SU-DHL-6 (cell line): ENCODE data around the gene CFAP20DC.

ENCODE experiments used
- H2AFZ ChIP-seq: fragments of 200-600 bp; sonication (generic); 2 replicates; pipeline ENCODE4 v1.6.1; 2014; ENCODE audit warnings: low read depth, mild to moderate bottlenecking, moderate library complexity, mixed read lengths, antibody characterized with exemption, low read length; ENCODE audit not compliant: severe bottlenecking
- H3F3A ChIP-seq: fragments of 200-600 bp; shearing (Covaris generic); 2 replicates; pipeline ENCODE4 v1.6.0; 2016; ENCODE audit warnings: antibody characterized with exemption, mild to moderate bottlenecking; ENCODE audit not compliant: insufficient read depth
- H3K27ac ChIP-seq: fragments of 200-600 bp; sonication (generic); 2 replicates; pipeline ENCODE4 v1.5.1; 2016; ENCODE audit warnings: low read depth, mild to moderate bottlenecking, low read length, moderate library complexity, mixed read lengths
- H3K27me3 ChIP-seq: fragments of 200-600 bp; sonication (generic), shearing (Covaris generic); 2 replicates; pipeline ENCODE4 v1.6.0; 2014; ENCODE audit warnings: mild to moderate bottlenecking, low read length
- H3K36me3 ChIP-seq: fragments of 200-600 bp; sonication (generic); 2 replicates; pipeline ENCODE4 v1.6.1; 2014; ENCODE audit warnings: mild to moderate bottlenecking, low read length, mixed read lengths
- H3K4me2 ChIP-seq: fragments of 300-600, 200-600 bp; shearing (Covaris generic), sonication (generic); 2 replicates; pipeline ENCODE4 v1.6.0; 2014; ENCODE audit warnings: low read length, low read depth, mild to moderate bottlenecking; ENCODE audit not compliant: poor library complexity, severe bottlenecking
- H3K4me3 ChIP-seq: fragments of 200-600 bp; sonication (generic); 2 replicates; pipeline ENCODE4 v1.5.1; 2014; ENCODE audit warnings: antibody characterized with exemption, low read length, mild to moderate bottlenecking, mixed read lengths; ENCODE audit not compliant: insufficient read depth, poor library complexity, severe bottlenecking
- H3K79me2 ChIP-seq: fragments of 200-600 bp; sonication (generic); 2 replicates; pipeline ENCODE4 v1.6.1; 2014; ENCODE audit warnings: mild to moderate bottlenecking, low read length, moderate library complexity; ENCODE audit not compliant: insufficient read depth
- H3K9ac ChIP-seq: fragments of 200-600 bp; sonication (generic); 2 replicates; pipeline ENCODE4 v1.7.0; 2014; ENCODE audit warnings: mild to moderate bottlenecking, low read length
- H3K9me2 ChIP-seq: fragments of 200-600 bp; sonication (generic); replicated peaks from 2 replicates; pipeline ENCODE4 v1.6.1; 2014; ENCODE audit warnings: low read length; ENCODE audit not compliant: insufficient read depth
- H3K9me3 ChIP-seq: fragments of 200-600 bp; sonication (generic); 2 replicates; pipeline ENCODE4 v1.6.1; 2014; ENCODE audit warnings: low read length, mixed read lengths; ENCODE audit not compliant: insufficient read depth
- H4K20me1 ChIP-seq: fragments of 200-600 bp; sonication (generic); 2 replicates; pipeline ENCODE4 v1.6.1; 2014; ENCODE audit warnings: low read depth, mild to moderate bottlenecking, antibody characterized with exemption, low read length, moderate library complexity, mixed read lengths
- CTCF ChIP-seq: fragments of 200-600 bp; sonication (generic); IDR thresholded peaks from one replicate; pipeline ENCODE4 v1.5.1; 2017; ENCODE audit warnings: antibody characterized with exemption, mild to moderate bottlenecking, low read length, moderate library complexity; ENCODE audit not compliant: insufficient read depth, poor library complexity, severe bottlenecking
- EZH2phosphoT487 ChIP-seq: fragments of 200-600 bp; sonication (generic), shearing (Covaris generic); conservative IDR thresholded peaks from 2 replicates; pipeline ENCODE4 v1.6.1; 2018; ENCODE audit warnings: mild to moderate bottlenecking, antibody characterized with exemption, low read length, moderate library complexity, mixed read lengths

Gene CFAP20DC

GRCh38 chr3:59001675-59002074 lies 48.1 kb downstream of the CFAP20DC start:
- TF ChIP-seq EZH2phosphoT487 = no peak
- TF ChIP-seq CTCF = no peak
- Histone ChIP-seq H3F3A (no peaks in the 10 kb centered on the region), H3K36me3 (no peaks in the 10 kb centered on the region)

GRCh38 chr3:58999774-59000160 lies 50.1 kb downstream of the CFAP20DC start:
- H3K27ac ChIP-seq = no peak overlapping the region
- TF ChIP-seq CTCF (no peak), EZH2phosphoT487 (no peak)
- no peak overlapping the region for H3K9ac ChIP-seq

More at GRCh38 chr3:59001675-59002074, 48.1 kb downstream of the CFAP20DC start:
- Histone ChIP-seq H3K27me3 (no peaks in the 10 kb centered on the region), H3K27ac (no peak overlapping the region), H3K9me2 (no peaks in the 10 kb centered on the region), H4K20me1 (no peaks in the 10 kb centered on the region), H3K9me3 (no peaks in the 10 kb centered on the region), H3K4me2 (no peak overlapping the region), H3K9ac (no peak overlapping the region), H3K79me2 (no peaks in the 10 kb centered on the region), H2AFZ (no peak overlapping the region), H3K4me3 (no peak overlapping the region)

GRCh38 chr3:58999134-58999773 lies 50.6 kb downstream of the CFAP20DC start:
- Histone ChIP-seq H3K4me2 (no peak overlapping the region), H3K9me3 (no peaks in the 10 kb centered on the region), H3K9me2 (no peaks in the 10 kb centered on the region), H3K9ac (no peak overlapping the region), H3K4me3 (no peak overlapping the region), H3F3A (no peaks in the 10 kb centered on the region), H3K27ac (no peak overlapping the region), H4K20me1 (no peaks in the 10 kb centered on the region), H3K79me2 (no peaks in the 10 kb centered on the region), H2AFZ (no peak overlapping the region), H3K27me3 (no peaks in the 10 kb centered on the region), H3K36me3 (no peaks in the 10 kb centered on the region)
- TF ChIP-seq EZH2phosphoT487 (no peak), CTCF (no peak)

More at GRCh38 chr3:58999774-59000160, 50.1 kb downstream of the CFAP20DC start:
- no peaks in the 10 kb centered on the region for H4K20me1 ChIP-seq
- no peak overlapping the region for H2AFZ ChIP-seq
- H3K79me2 ChIP-seq = no peaks in the 10 kb centered on the region
- no peaks in the 10 kb centered on the region for H3K9me2 ChIP-seq
- no peak overlapping the region for H3K4me2 ChIP-seq
- no peaks in the 10 kb centered on the region for H3K27me3 ChIP-seq
- H3F3A ChIP-seq = no peaks in the 10 kb centered on the region
- H3K36me3 ChIP-seq = no peaks in the 10 kb centered on the region
- no peak overlapping the region for H3K4me3 ChIP-seq
- H3K9me3 ChIP-seq = no peaks in the 10 kb centered on the region
